GM21723 (cell line): ENCODE results near the gene CREBRF.
"Not testable (repeated sequence)": the region's sequence is repeated elsewhere in the genome, so short reads cannot be mapped to it uniquely, and the experiment has no call there.

Experiments
- ATAC-seq: cut with Tn5 transposase; IDR thresholded peaks from one replicate; pipeline ENCODE4 v1.9.1; 2021; ENCODE audit warnings: mild to moderate bottlenecking, moderate library complexity; ENCODE audit not compliant: unreplicated experiment

CREBRF gene

GRCh38 chr5:173055983-173056782 is at the start of gene CREBRF:
CREBRF (plus strand) TSS chr5:173056352; CDS start chr5:173080776, 24,424 bp downstream.
- ATAC-seq = peak; percentile 73

GRCh38 chr5:173010021-173010420 is 46.1 kb upstream of the CREBRF start:
- ATAC-seq = no peak

GRCh38 chr5:173010547-173011464 is 45.3 kb upstream of the CREBRF start:
- ATAC-seq = no peak

GRCh38 chr5:173011566-173011965 is 44.6 kb upstream of the CREBRF start:
- ATAC-seq = no peak

- ATAC-seq = no peak
Observed at GRCh38 chr5:173012882-173013281, 43.3 kb upstream of the CREBRF start.

GRCh38 chr5:173014671-173015070 is 41.5 kb upstream of the CREBRF start:
- ATAC-seq = no peak

- no peak for ATAC-seq
Observed at GRCh38 chr5:173015192-173015591, 41.0 kb upstream of the CREBRF start.

- ATAC-seq = no peak
Observed at GRCh38 chr5:173015598-173016455, 40.3 kb upstream of the CREBRF start.

- ATAC-seq = no peak
Observed at GRCh38 chr5:173016598-173017046, 39.5 kb upstream of the CREBRF start.

- ATAC-seq = not testable (repeated sequence)
Observed at GRCh38 chr5:173017087-173017486, 39.1 kb upstream of the CREBRF start.

GRCh38 chr5:173018358-173018757 is 37.8 kb upstream of the CREBRF start:
- ATAC-seq = no peak

- ATAC-seq = no peak
Observed at GRCh38 chr5:173020154-173020581, 36.0 kb upstream of the CREBRF start.

- no peak for ATAC-seq
Observed at GRCh38 chr5:173020643-173021042, 35.5 kb upstream of the CREBRF start.

GRCh38 chr5:173025651-173026050 is 30.5 kb upstream of the CREBRF start:
- ATAC-seq = no peak

- ATAC-seq = no peak
Observed at GRCh38 chr5:173027905-173028304, 28.2 kb upstream of the CREBRF start.

GRCh38 chr5:173028811-173029327 is 27.3 kb upstream of the CREBRF start:
- ATAC-seq = no peak

- peak; percentile 52 for ATAC-seq
Observed at GRCh38 chr5:173029499-173029921, 26.6 kb upstream of the CREBRF start.

GRCh38 chr5:173032096-173032495 is 24.1 kb upstream of the CREBRF start:
- not testable (repeated sequence) for ATAC-seq

GRCh38 chr5:173032730-173033129 is 23.4 kb upstream of the CREBRF start:
- no peak for ATAC-seq

- ATAC-seq = no peak
Observed at GRCh38 chr5:173033923-173034322, 22.2 kb upstream of the CREBRF start.
